A549 (cell line): ENCODE data around the gene CELSR1. TPM values are rescaled to one million over a fixed set of nuclear protein-coding genes. Genes with fewer than 3 reads are reported as not detected.

Source experiments
- ATAC-seq, 2 experiments: fragments of 200-7000 bp in 1 of 2; fragments of >200 bp in 1 of 2; cut with Nextera tagmentation in 1 of 2; cut with Tn5 transposase in 1 of 2; 3 replicates each; pipeline versions ENCODE4 v1.8.0 to v1.9.1; 2018 to 2020; ENCODE audit warnings: mild to moderate bottlenecking in 1 of 2, moderate library complexity in 1 of 2
- CTCF ChIA-PET: fragments of 300-600 bp; sonication (Branson Sonifier 250); formaldehyde crosslinking; extraction: SDS; loops from one replicate; lab custom pipeline; 2021; ENCODE audit warnings: antibody characterized with exemption, inconsistent platforms; lab: Yijun Ruan, JAX
- POLR2A ChIA-PET: fragments of 350-600 bp; formaldehyde crosslinking; extraction: SDS; loops from one replicate; lab custom pipeline; 2021; ENCODE audit warnings: antibody characterized with exemption, inconsistent platforms; lab: Yijun Ruan, JAX
- DNase-seq, 2 experiments: peaks; one replicate each; pipeline versions ENCODE4 v3.0.0 to v3.0.0-alpha.2; 2011 to 2016; ENCODE audit warnings: low read depth in 1 of 2, low spot score in 1 of 2
- FAIRE-seq: peaks from 2 replicates; lab custom pipeline; 2011; peaks lifted over from hg19 to GRCh38; lab: Jason Lieb, UNC
- H3K27ac ChIP-seq, 2 experiments: fragments of >200 bp; sonication (Bioruptor Twin); formaldehyde crosslinking; 3 replicates each; pipeline ENCODE4 v1.5.1; 2016 to 2017
- H3K4me1 ChIP-seq: fragments of >200 bp; sonication (Bioruptor Twin); formaldehyde crosslinking; 3 replicates; pipeline ENCODE4 v1.6.1; 2016
- H3K4me2 ChIP-seq: fragments of >200 bp; sonication (Bioruptor Twin); formaldehyde crosslinking; 3 replicates; pipeline ENCODE4 v1.6.1; 2016
- H3K4me3 ChIP-seq: fragments of >200 bp; sonication (Bioruptor Twin); formaldehyde crosslinking; 3 replicates; pipeline ENCODE4 v1.5.1; 2016
- H3K9me3 ChIP-seq: fragments of >200 bp; sonication (Bioruptor Twin); formaldehyde crosslinking; 3 replicates; pipeline ENCODE4 v1.6.1; 2016
- BCL3 ChIP-seq: fragments of >200 bp; sonication (Bioruptor Twin); formaldehyde crosslinking; IDR thresholded peaks from 3 replicates; pipeline ENCODE4 v1.6.1; 2016
- BHLHE40 ChIP-seq: IDR thresholded peaks from 2 replicates; pipeline ENCODE4 v1.6.1; 2012; ENCODE audit warnings: low read depth, low read length, inconsistent platforms
- CBX8 ChIP-seq: fragments of 200-600 bp; sonication (generic); IDR thresholded peaks from 2 replicates; pipeline ENCODE4 v1.6.1; 2016
- CHD2 ChIP-seq: fragments of 150-350 bp; IDR thresholded peaks from 2 replicates; pipeline ENCODE4 v1.6.1; 2014; ENCODE audit warnings: low read length; ENCODE audit not compliant: partially characterized antibody
- CTCF ChIP-seq: fragments of >200 bp; sonication (Bioruptor Twin); formaldehyde crosslinking; IDR thresholded peaks from 3 replicates; pipeline ENCODE4 v1.5.1; 2016
- ELK1 ChIP-seq: fragments of 150-350 bp; IDR thresholded peaks from 2 replicates; pipeline ENCODE4 v1.6.1; 2014; ENCODE audit warnings: low read depth, mild to moderate bottlenecking, low read length
- EP300 ChIP-seq, 2 experiments: fragments of >200 bp; sonication (Bioruptor Twin); formaldehyde crosslinking; IDR thresholded peaks; 2 replicates in 1 of 2; 3 replicates in 1 of 2; pipeline ENCODE4 v1.6.1; 2016 to 2017
- FOXS1 ChIP-seq: fragments of 250-450 bp; sonication (Bioruptor Pico); IDR thresholded peaks from 2 replicates; pipeline ENCODE4 v1.5.0; 2020; ENCODE audit warnings: mild to moderate bottlenecking, moderate library complexity
- HDAC2 ChIP-seq: fragments of 200-600 bp; sonication (generic); IDR thresholded peaks from 2 replicates; pipeline ENCODE4 v1.6.1; 2016
- HEYL ChIP-seq: fragments of 250-450 bp; sonication (Bioruptor Pico); IDR thresholded peaks from 2 replicates; pipeline ENCODE4 v1.8.0; 2021; ENCODE audit warnings: mild to moderate bottlenecking, moderate library complexity
- HOXA7 ChIP-seq: fragments of 250-450 bp; sonication (Bioruptor Pico); IDR thresholded peaks from 2 replicates; pipeline ENCODE4 v1.5.0; 2020; ENCODE audit warnings: mild to moderate bottlenecking, moderate library complexity
- HOXB13 ChIP-seq: fragments of 250-450 bp; sonication (Bioruptor Pico); IDR thresholded peaks from 2 replicates; pipeline ENCODE4 v1.5.0; 2020; ENCODE audit warnings: low read depth, mild to moderate bottlenecking, moderate library complexity
- JUN ChIP-seq, 2 experiments: fragments of >200 bp; sonication (Bioruptor Twin); formaldehyde crosslinking; IDR thresholded peaks; 2 replicates in 1 of 2; 3 replicates in 1 of 2; pipeline ENCODE4 v1.6.1; 2016 to 2017
- KDM1A ChIP-seq: fragments of 200-600 bp; sonication (generic); IDR thresholded peaks from 2 replicates; pipeline ENCODE4 v1.6.1; 2016; ENCODE audit warnings: low read depth, mild to moderate bottlenecking
- MAFK ChIP-seq: fragments of 450-650 bp; IDR thresholded peaks from 2 replicates; pipeline ENCODE4 v1.6.1; 2014; ENCODE audit not compliant: partially characterized antibody
- MAX ChIP-seq: IDR thresholded peaks from 2 replicates; pipeline ENCODE4 v1.6.1; 2012
- MAZ ChIP-seq: fragments of 150-350 bp; IDR thresholded peaks from 2 replicates; pipeline ENCODE4 v1.6.1; 2014; ENCODE audit warnings: antibody characterized with exemption, low read depth, low read length, borderline replicate concordance
- MYC ChIP-seq: IDR thresholded peaks from 2 replicates; pipeline ENCODE4 v1.6.1; 2012; ENCODE audit warnings: mild to moderate bottlenecking, inconsistent platforms, low read length, improper control_type of control experiment, borderline replicate concordance
- NPAS2 ChIP-seq: fragments of 250-450 bp; sonication (Bioruptor Pico); IDR thresholded peaks from 2 replicates; pipeline ENCODE4 v1.8.0; 2022; ENCODE audit warnings: mild to moderate bottlenecking, moderate library complexity, borderline replicate concordance
- PHF8 ChIP-seq: fragments of 200-600 bp; sonication (generic); IDR thresholded peaks from 2 replicates; pipeline ENCODE4 v1.6.1; 2016; ENCODE audit warnings: low read depth, mild to moderate bottlenecking, antibody characterized with exemption, moderate library complexity, borderline replicate concordance
- TFCP2L1 ChIP-seq: fragments of 250-450 bp; sonication (Bioruptor Pico); IDR thresholded peaks from 2 replicates; pipeline ENCODE4 v1.5.0; 2021; ENCODE audit warnings: mild to moderate bottlenecking
- ZC3H11A ChIP-seq: fragments of 450-650 bp; IDR thresholded peaks from 2 replicates; pipeline ENCODE4 v1.6.1; 2014; ENCODE audit warnings: antibody characterized with exemption, mild to moderate bottlenecking
- WGBS: methylation state at CpG from one replicate; pipeline ENCODE4 v1.1.6; 2017; ENCODE audit errors: missing lambda C conversion rate; 5-methylcytosine and 5-hydroxymethylcytosine counted together
- polyA plus RNA-seq, 4 experiments: library from polyadenylated mRNA; depleted of rRNA in 3 of 4; stranded (reverse); fragments of >200 nt; fragmentation: RNase III in 1 of 4; extraction: RNeasy Plus Mini Kit Qiagen cat#74134 plus additional on column Dnase treatment in 1 of 4; gene quantifications; 2 replicates in 3 of 4; 3 replicates in 1 of 4; pipeline ENCODE4 v1.2.3, GENCODE V29; 2011 to 2017

CELSR1 gene
- polyA plus RNA-seq, 2 of the 4 experiments (the other 2 are of a cell fraction) = 15.3 to 31.8 TPM

- WGBS = 92% methylated on average over 14 of the region's 15 CpGs
- ChIA-PET CTCF (interaction anchor here (2.0 to 11.9 kb wide), 2 partner anchors 190 to 194 kb away, joined by 6 to 184 read pairs; partner anchors contain the start of gene CELSR1), POLR2A (no interaction called here)
- Histone ChIP-seq H3K4me1 (peaks cover 6% of the 10 kb centered on the region), H3K9me3 (no peaks in the 10 kb centered on the region), H3K4me2 (no peak overlapping the region), H3K27ac (no peak overlapping the region), H3K4me3 (no peak overlapping the region)
- FAIRE-seq (no peak), DNase-seq (no peak), ATAC-seq (no peak)
- TF ChIP-seq TFCP2L1 (no peak), MAFK (no peak), MYC (no peak), CTCF (no peak), BHLHE40 (no peak), FOXS1 (CRISPR knock-in tag) (no peak)
- TF ChIP-seq, all 56 proteins: peak for 0
Measured at GRCh38 chr22:46348099-46348695, 189.2 kb downstream of the CELSR1 start.

- H3K27ac ChIP-seq = no peak overlapping the region
- H3K9me3 ChIP-seq = no peaks in the 10 kb centered on the region
- no peak for ATAC-seq
- DNase-seq = no peak
- peaks cover under 1% of the 10 kb centered on the region; the same call in 2 of the 3 replicates for H3K4me1 ChIP-seq
- ChIA-PET POLR2A (no interaction called here), CTCF (interaction anchor here (2.0 kb wide), 1 partner anchor 194 kb away, joined by 6 read pairs; no protein-coding TSS in a partner anchor)
- FAIRE-seq = no peak
- no peak overlapping the region for H3K4me2 ChIP-seq
- H3K4me3 ChIP-seq = no peak overlapping the region
- WGBS = 80% methylated on average over 7 of the region's 12 CpGs
- TF ChIP-seq HOXA7 (no peak), EP300 (IDR thresholded peaks at IDR 0.05) (no peak), ZC3H11A (no peak), JUN (IDR thresholded peaks at IDR 0.05) (no peak), NPAS2 (CRISPR knock-in tag) (no peak), MAX (no peak), HEYL (no peak), HDAC2 (no peak)
Measured at GRCh38 chr22:46347646-46348045, 189.8 kb downstream of the CELSR1 start.

GRCh38 chr22:46346680-46347405 is 190.6 kb downstream of the CELSR1 start:
- FAIRE-seq (no peak), DNase-seq (no peak), ATAC-seq (no peak)
- CTCF ChIA-PET = interaction anchor here (1.0 to 2.0 kb wide), 4 partner anchors 9 to 195 kb away, joined by 3 to 6 read pairs (median 4); no protein-coding TSS in a partner anchor
- 93% methylated on average over 18 of the region's 19 CpGs for WGBS
- Histone ChIP-seq H3K4me1 (no peaks in the 10 kb centered on the region), H3K27ac (no peak overlapping the region), H3K4me3 (no peak overlapping the region), H3K4me2 (no peak overlapping the region), H3K9me3 (no peaks in the 10 kb centered on the region)
- POLR2A ChIA-PET = no interaction called here
- TF ChIP-seq ELK1 = no peak
- no peak for TF ChIP-seq PHF8
- TF ChIP-seq CHD2 = no peak
- no peak for TF ChIP-seq KDM1A
- no peak for TF ChIP-seq MAZ
- TF ChIP-seq HOXA7 = no peak
- no peak for TF ChIP-seq CBX8
- no peak for TF ChIP-seq BCL3
- no peak for TF ChIP-seq HOXB13
